Esophagus mucosa (tissue), 1 donor: ENCODE measurements around the gene PAPSS2. TPM values are rescaled to one million over a fixed set of nuclear protein-coding genes. Genes with fewer than 3 reads are reported as not detected.
"Not testable (repeated sequence)": the region's sequence is repeated elsewhere in the genome, so short reads cannot be mapped to it uniquely, and the experiment has no call there.

Source experiments
- ATAC-seq: fragments of 200-7000 bp; cut with Tn5 transposase; one replicate; pipeline ENCODE4 v1.9.1; 2020
- total RNA-seq: library from RNA; stranded (reverse); gene quantifications from one replicate; pipeline ENCODE4 v1.2.4, GENCODE V29; 2023
- donor health status: DM: yes; HTN: yes; CAD: no.

The PAPSS2 gene
- total RNA-seq = 10.4 TPM

DNA sequence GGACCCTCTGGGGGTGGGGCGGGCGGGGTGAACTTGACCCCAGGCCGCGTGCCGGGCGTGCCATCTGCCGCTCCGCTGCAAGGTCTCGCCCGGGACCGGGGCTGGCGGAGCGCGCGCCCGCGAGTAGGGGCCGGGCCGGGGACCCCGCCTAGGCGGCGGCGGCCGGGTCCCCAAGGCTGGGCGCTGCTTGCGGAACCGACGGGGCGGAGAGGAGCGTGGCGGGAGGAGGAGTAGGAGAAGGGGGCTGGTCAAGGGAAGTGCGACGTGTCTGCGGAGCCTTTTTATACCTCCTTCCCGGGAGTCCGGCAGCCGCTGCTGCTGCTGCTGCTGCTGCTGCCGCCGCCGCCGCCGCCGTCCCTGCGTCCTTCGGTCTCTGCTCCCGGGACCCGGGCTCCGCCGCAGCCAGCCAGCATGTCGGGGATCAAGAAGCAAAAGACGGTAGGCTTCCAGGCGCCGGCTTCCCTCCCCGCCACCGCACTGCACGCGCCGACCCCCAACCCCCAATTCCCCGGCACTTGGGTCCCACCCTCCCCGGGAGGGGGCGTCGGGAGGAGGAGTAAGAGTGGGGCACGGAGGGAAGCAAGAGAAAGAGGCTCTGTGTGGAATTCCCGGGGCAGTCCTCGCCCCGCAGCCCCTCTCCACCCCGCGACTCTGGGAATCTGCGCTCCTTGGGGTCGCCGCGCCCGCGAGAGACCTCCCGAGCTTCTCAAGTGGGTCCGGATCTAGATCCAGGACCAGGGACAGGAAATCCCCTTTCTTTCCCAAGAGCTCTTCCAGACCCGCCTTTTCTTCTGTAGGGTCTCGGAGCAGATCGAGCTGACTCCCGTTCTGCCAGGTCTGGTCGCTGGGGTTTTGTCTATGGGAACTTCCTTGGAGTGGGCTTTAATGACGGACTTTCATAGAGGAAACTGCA is at the start of gene PAPSS2:
Gene PAPSS2, plus strand, starts transcription at position 308 of the 913 bp plus-strand sequence. Its CDS starts 104 bp downstream, at position 412.
- ATAC-seq = peak; percentile 55

DNA sequence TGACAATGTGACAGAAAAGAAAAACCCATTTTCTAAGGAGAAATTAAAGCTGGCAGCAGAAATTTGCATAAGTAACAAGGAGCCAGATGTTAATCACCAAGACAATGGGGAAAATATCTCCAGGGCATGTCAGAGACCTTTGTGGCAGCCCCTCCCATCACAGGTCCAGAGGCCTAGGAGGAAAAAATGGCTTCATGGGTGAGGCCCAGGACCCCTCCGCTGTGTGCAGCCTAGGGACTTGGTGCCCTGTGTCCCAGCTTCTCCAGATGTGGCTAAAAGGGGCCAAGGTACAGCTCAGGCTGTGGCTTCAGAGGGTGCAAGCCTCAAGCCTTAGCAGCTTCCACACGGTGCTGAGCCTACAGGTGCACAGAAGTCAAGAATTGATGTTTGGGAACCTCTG is 48.3 kb upstream of the PAPSS2 start:
- ATAC-seq = not testable (repeated sequence)

DNA sequence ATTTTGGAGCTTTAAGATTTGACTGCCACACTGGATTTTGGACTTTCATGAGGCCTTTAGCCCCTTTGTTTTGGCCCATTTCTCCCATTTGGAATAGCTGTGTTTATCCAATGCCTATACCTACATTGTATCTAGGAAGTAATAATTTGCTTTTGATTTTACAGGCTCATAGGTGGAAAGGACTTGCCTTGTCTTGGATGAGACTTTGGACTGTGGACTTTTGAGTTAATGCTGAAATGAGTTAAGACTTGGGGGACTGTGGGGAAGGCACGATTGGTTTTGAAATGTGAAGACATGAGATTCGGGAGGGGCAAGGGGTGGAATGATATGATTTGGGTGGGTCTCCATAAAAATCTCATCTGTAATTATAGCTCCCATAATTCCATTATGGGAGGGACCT is 47.6 kb upstream of the PAPSS2 start:
- no peak for ATAC-seq

DNA sequence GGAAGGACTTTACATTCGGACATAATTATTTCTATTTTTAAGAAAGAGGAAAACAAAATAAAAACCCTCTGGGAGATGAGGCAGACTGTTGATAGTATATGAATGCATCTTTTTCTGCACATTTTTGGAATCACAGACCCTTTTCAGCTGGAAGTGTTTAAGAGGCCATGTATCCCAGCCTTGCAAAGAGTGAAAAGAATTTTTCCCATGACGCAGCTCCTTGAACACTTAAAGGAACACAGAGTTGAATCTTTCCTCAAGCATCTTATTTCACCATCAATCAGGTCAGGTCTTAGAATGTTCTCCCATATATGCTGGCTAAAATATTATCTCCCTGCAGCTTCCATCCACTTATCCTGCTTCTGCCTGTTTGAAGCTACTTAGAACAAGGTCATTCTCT is 45.9 kb upstream of the PAPSS2 start:
- ATAC-seq = no peak

DNA sequence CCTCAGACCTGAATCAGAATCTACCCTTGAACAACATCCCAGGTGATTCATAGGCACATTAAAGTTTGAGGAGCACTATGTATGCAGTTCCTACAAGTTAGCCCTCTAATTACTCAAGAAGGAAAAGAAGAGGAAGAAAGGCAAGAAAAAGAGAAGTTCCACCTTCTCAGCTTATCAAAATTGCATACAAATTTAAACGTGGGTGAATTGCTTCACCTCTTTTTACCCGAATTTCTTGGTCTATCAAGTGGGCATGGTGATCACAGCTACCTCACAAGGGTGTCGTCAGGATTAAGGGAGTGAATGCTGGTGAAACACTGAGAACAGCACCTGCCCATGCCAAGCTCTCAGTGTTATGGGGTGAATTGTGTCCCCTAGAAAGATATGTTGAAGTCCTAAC is 43.8 kb upstream of the PAPSS2 start:
- ATAC-seq = no peak

DNA sequence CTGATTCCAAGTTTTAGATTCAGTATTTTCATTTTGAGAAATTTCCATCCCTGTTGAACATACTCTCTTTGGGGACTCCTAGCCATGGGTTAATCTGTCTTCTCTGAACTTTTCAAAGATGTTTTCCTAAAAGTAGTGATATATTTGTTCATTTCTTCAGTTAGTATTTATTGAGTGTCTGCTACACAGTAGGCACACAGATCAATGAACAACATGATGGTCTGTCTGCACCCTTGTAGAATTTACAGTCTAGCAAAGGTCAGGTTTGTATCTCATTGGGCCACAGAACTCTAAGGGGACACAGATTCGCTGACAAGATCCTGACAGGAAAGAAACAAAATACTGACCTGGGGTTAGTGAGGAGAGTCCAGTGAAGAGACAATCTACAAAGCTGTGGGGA is 42.2 kb upstream of the PAPSS2 start:
- no peak for ATAC-seq

DNA sequence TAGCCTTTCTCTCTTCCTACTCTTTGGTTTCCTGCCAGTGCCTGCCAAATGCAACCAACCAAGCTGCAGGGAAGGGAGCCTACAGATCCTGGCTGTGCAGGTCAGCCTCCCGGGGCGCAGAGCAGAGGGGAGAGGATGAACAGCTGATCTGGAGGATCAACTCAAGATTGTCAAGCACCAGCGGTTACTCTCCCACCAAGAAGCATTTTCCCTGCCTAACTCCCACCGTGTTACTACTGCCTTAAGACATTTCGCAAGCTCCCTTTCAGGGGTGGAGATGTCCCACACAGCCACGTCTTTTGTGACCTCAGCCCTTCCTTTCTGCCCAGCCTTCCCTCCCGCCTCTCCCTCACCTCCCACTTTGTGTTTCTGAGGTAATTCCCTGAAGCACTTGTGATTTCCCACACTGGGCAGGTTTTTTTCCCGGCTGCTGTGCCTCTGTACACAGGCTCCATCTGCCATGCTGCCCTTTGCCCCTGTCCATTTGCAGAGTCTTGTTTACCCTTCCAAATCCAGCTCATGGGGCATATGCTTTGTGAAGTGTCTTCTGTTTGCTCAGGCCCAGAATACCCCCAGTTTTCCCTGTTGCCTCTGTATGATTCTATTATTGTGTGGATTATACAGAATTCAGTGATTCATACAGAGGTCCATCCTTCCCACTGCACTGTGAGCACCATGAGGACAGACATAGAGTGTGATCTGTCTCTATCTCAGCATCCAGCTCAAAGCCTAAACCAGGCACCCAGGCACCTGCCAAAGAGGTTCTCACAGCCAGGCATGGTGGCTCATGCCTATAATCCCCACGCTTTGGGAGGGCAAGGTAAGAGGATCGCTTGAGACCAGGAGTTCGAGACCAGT is 40.9 kb upstream of the PAPSS2 start:
- ATAC-seq = peak; percentile 19

DNA sequence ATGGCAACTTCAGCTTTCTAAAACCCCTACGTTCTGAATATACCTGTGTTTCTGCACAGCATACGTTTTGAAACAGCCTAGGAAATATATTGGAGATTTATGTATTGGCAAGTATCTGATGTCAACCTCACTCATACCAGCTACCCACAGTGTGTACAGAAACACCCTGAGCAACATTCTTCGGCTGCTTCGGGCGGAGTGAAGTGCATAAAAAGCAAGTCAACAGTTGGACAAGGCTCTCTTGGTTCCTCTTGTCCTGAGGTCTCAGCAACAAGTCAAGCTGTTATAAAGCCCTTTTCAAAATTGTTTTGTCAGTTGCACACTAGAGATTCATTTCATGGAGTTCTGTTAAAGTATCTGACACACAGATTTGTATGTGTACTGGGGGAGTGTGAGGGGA is 40.0 kb upstream of the PAPSS2 start:
- no peak for ATAC-seq

DNA sequence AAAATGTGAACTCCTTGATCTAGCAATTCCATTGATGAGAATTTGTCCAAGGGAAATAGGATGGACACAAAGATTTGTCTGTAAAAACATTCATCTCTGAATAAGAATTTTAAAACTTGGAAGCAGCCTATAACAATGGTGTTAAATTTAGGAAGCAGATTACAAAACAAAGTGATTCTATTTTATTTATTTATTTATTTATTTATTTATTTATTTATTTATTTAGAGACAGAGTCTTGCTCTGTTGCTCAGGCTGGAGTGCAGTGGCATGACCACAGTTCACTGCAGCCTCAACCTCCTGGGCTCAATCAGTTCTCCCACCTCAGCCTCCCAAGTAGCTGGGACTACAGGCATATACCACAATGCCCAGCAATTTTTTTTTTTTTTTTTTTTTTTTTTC is 38.2 kb upstream of the PAPSS2 start:
- ATAC-seq = not testable (repeated sequence)

DNA sequence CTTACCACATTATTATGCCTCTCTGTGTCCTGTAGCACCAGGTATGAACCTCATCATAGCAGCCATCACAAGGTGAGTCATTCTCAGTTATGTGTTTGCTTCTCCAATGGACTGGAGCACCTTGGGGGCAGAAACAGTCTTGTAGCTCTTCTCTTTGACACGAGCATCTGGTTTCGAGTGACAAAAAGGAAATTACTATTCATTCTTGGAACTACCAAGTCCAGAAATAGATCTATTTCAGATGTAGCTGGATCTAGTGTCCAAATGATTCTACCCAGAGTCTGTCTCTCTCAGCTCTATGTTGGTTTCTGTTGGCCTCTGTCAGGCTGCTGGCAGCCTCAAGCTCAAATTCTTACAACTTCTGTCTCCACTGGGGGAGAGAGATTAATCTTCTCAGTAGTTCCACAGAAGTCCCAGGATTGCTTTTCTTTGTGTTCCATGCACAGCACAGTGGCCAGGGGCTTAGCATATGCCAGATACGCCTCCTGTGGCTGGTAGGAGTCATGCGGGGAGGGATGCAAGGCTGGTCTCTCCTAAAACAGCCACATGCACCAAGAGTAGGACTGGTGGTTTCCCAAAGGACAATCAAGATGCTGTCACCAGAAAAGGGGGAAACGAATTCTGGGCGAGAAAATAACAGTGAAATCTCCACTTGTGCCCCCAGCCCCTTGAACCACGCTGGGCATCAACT is 37.2 kb upstream of the PAPSS2 start:
- ATAC-seq = no peak

DNA sequence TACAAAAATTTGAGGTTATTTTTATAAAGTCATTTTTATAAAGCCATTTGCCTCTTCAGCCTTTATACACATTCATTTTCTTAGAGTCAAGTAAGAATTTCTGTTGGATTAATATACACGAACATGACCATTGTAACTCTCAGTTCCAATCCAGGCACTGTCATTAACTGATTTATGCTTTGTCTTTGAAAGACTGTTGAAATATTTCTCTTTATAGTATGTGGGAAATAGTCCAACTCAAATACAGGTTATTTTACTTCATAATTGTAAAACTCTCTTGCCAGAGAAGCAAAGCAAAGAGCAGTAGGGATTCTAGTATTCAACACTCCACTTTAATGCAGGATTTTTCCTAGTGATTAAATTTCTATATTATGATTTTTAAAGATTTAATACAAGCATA is 36.5 kb upstream of the PAPSS2 start:
- no peak for ATAC-seq

DNA sequence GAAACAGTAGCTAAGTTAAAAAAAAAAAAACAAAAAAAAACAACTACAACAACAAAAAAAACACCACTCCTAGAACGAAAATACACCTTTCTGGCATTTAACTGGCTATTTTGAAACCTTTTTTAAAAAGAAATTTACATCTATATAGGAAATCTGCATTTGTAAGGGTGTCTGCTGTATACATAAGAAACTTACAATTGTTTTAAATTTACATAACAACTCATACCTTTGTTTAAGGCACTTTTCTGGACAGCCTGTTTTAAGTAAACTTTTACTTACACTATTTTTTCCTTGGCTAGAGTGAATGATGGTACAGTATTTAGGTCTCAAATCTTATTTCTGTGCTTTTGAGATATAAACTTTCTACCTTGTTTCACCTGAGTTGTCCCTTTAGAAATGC is 34.0 kb upstream of the PAPSS2 start:
- no peak for ATAC-seq

DNA sequence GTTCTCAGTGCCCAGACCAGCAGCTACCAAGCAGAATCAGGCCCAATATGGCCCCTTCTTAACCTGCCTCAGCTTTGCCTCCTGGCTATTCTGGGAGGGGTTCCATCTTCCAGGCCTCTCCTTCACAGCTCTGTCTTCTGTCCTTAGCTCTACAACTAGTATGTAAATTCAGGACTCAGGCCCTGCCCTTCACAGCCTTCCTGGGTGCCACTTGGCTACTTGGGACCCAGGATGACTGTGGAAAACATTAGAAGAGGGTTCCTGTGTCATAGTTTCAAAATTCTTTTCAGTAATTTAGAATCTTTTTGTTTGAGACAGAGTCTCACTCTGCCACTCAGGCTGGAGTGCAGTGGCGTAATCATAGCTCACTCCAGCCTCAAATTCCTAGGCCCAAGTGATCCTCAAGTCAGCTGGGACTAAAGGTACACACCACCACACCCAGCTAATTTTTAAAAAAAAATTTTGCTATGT is 33.2 kb upstream of the PAPSS2 start:
- ATAC-seq = no peak

DNA sequence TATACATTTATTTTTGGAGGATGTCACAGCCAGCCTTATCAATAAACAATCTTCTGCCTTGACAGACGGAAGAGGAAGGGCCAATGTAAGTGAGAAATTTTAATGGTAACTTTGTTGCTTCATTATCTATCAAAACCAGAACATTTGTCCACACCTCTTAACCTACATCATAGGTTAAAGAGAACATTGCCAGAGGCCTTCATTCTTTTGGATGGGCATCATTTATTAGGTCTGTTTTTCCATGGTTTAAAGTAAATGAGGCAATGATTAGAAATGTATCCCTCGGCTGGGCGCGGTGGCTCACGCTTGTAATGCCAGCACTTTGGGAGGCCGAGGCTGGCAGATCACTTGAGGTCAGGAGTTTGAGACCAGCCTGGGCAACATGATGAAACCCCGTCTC is 29.5 kb upstream of the PAPSS2 start:
- no peak for ATAC-seq

DNA sequence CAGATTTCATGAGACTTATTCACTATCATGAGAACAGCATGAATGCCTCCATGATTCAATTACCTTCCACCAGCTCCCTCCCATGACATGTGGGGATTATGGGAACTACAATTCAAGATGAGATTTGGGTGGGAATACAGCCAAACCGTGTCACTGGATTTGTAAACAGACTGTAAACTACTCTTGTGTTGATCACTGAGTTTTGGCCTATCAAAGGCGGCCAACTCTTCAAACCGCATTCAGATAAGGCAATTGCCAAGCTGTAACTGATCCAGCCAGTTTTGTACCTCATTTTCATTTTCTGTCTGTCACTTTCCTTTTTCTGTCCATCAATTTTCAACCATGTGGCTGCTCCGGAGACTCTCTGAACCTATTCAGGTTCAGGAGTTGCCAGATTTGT is 27.2 kb upstream of the PAPSS2 start:
- no peak for ATAC-seq

DNA sequence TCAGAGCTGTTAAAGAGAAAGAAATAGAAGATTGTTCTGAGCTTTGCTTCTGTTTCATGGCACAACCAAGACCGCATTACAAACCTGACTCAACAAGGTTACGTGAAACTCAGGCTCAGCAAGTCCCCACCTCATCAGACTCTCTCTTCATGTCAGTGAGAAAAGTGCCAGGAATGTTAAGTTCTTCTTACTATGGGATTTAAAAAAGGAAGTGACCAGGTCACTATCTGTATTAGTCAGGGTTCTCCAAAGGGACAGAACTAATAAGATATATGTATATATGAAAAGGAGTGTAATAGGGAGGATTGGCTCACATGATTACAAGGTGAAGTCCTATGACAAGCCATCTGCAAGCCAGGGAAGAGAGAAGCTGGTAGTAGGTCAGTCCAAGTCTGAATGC is 25.4 kb upstream of the PAPSS2 start:
- ATAC-seq = no peak

DNA sequence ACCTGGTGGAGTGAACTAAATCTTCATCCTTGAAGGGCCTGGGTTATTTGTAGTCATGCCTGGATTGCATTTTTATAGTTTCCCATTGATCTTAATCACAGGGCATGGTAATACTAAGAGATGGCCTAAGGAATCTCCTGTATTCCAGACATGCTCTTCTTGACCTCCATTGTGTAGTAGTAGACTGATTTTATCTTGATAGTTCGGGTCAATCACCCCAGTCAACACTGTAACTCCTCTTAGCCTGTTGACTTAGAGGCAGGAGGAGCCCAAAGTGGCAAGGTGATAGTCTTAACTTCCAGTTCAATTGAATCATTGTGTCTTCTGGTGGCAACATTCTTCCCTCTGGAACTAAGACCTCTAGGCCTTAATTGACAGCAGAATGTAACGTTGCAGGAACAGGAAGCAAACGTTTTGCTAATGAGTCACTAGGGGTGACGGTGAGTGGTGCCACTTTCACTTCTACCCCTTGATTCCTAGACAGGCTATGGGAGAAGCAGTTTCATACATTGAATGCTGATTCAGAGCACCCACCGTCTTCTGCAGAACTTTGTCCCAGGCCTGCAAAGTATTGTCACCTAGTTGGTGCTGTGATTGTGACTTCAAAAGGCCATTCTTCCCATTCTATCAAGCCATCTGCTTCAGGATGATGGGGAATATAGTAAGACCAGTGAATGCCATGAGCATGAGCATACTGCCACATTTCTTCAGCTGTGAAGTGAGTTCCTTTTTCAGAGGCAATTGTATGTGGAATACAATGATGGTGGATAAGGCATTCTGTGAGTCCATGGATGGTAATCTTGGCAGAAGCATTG is 24.0 kb upstream of the PAPSS2 start:
- ATAC-seq = peak; percentile 81

DNA sequence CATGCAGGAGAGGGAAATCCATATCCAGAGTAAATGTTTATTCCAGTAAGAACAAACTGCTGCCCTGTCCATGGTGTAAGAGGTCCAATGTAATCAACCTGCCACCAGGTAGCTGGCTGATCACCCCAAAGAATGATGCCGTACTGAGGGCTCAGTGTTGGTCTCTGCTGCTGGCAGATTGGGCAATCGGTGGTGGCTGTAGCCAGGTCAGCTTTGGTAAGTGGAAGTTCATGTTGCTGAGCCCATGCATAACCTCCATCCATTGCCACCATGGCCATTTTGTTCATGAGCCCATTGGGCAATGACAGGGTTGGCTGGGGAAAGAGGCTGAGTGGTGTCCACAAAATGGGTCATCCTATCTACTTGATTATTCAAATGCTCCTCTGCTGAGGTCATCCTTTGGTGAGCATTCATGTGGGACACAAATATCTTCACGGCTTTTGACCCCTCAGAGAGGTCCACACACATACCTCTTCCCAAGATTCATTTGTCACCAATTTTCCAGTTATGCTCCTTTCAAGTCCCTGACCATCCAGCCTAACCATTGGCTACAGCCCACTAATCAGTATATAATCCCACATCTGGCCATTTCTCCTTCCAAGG is 23.3 kb upstream of the PAPSS2 start:
- ATAC-seq = no peak

DNA sequence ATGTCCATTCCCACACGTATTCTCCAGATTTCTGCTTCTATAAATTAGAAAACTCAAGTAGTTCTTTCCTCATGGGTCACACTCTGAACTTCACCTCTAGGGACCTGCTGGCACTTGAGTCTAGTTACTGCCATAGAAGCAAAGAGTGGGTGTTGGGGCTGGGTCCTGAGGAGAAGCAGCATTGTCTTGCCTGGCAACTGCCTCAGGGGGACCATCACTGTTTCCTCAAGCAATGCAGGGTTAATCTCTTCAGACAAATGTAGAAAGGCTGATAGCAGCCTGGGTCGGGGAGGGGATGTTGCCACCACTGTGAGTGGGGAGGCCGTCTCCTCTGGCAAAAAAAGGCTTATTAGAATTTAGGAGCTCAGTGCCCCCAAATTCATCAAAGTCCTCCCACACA is 20.2 kb upstream of the PAPSS2 start:
- ATAC-seq = no peak

DNA sequence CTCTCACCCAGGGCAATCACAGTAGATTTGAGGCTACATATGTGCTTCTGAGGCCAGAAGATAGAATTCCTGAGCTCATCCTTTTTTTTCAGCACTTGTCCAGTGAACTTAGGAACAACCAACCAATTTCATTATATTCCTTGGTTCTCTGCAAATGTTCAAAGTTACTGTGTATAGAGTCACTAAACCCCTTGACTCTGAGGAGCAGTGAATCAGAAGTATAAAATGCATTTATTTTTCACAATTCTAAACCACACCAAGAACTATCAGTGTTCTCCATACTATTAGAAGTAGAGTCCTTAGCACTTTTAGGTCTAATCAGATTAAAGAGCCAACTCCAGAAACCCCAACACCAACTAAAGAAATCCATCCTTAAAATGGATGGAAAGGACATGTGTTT is 19.6 kb upstream of the PAPSS2 start:
- ATAC-seq = no peak

DNA sequence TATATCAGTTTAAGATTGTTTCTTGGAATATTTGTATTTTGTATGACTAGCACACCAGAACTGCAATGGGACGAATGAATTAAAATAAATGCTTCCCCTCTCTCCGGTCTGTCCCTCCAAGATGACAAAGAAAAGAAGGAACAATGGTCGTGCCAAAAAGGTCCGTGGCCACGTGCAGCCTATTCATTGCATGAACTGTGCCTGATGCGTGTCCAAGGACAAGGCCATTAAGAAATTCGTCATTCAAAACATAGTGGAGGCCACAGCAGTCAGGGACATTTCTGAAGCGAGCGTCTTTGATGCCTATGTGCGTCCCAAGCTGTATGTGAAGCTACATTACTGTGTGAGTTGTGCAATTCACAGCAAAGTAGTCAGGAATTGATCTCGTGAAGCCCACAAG is 17.2 kb upstream of the PAPSS2 start:
- ATAC-seq = no peak

DNA sequence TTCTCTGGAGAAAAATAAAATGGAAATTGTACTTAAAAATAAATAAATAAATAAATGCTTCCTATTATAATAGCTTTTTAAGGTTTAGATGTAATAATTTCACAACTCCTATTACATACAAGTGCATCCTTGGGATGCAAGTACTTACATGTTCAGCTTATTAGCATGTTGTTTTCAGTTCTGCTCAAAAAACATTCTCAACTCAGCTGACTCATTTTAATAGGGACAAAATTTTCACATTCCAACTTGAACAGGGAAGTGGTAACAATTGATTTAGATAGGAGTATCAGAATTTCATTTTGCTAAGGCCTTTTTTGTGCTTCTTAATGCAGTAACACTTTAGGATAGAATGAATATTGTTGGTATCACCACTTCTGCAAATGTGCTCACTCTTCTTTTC is 16.7 kb upstream of the PAPSS2 start:
- no peak for ATAC-seq
